Epithelial cell of proximal tubule (primary cell): ENCODE results near the gene UHRF1. TPM values are rescaled to one million over a fixed set of nuclear protein-coding genes. Genes with fewer than 3 reads are reported as not detected.

ENCODE experiments used
- DNase-seq: peaks from one replicate; pipeline ENCODE4 v3.0.0-alpha.2; 2011; ENCODE audit warnings: low read depth
- H3K4me3 ChIP-seq: 2 replicates; pipeline ENCODE4 v1.5.1; 2011; ENCODE audit warnings: low read depth, mild to moderate bottlenecking, low read length
- total RNA-seq: library from RNA; depleted of rRNA; stranded (reverse); fragments of >200 nt; gene quantifications from 2 replicates; pipeline ENCODE4 v1.2.3, GENCODE V29; 2015
- TF ChIP-seq, protein P1 (sequence below): conservative IDR thresholded peaks from 2 replicates; pipeline ENCODE4 v1.5.1; 2012; ENCODE audit warnings: low read depth, mild to moderate bottlenecking, low read length

The UHRF1 gene
- total RNA-seq, 1 donor from 2014 or later: 81.5 TPM

- DNase-seq: peak; percentile 94
- H3K4me3 ChIP-seq: peak overlapping the region; percentile 65
- TF ChIP-seq, protein P1, sequence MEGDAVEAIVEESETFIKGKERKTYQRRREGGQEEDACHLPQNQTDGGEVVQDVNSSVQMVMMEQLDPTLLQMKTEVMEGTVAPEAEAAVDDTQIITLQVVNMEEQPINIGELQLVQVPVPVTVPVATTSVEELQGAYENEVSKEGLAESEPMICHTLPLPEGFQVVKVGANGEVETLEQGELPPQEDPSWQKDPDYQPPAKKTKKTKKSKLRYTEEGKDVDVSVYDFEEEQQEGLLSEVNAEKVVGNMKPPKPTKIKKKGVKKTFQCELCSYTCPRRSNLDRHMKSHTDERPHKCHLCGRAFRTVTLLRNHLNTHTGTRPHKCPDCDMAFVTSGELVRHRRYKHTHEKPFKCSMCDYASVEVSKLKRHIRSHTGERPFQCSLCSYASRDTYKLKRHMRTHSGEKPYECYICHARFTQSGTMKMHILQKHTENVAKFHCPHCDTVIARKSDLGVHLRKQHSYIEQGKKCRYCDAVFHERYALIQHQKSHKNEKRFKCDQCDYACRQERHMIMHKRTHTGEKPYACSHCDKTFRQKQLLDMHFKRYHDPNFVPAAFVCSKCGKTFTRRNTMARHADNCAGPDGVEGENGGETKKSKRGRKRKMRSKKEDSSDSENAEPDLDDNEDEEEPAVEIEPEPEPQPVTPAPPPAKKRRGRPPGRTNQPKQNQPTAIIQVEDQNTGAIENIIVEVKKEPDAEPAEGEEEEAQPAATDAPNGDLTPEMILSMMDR: peak; percentile 74
These were observed 2.7 kb downstream of the UHRF1 start for GRCh38 chr19:4911786-4912672.

GRCh38 chr19:4913996-4914735 lies 4.9 kb downstream of the UHRF1 start:
- TF ChIP-seq, protein P1: no peak
- H3K4me3 ChIP-seq: no peak overlapping the region
- DNase-seq: no peak

DNA sequence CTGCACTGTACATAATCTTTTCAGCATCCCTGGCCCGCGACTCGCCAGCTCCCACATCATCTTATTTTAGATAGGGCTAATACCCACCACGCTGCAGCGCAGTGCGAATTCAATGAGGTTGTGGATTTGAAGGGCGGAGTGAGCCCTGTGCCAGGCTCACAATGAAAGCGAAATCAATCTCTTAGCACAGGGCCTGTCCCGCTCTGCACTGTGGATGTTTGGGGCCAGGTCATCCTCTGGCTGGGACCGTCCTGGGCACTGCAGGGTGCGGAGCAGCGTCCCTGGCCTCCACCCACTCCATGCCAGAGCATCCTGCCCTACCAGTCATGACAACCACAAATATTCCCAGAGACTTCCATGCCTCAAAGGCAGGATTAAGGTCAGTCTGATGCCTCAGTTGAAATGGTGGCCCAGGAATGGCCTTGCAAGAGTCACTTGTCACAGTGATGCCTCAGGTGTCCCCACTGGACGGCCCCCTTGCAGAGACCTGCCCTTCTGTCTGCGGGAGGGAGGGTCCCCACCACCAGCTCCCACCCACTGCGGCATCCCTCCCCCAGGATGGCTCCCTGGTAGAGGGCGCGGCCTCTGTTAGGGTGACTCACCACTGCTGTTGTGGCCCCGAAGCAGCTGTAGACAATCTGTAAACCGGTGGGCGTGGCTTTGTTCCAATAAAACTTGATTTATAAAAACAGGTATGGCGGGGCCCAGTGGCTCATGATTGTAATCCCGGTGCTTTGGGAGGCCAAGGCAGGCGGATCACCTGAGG lies 5.6 kb downstream of the UHRF1 start:
- peak overlapping the region; percentile 16 for H3K4me3 ChIP-seq
- TF ChIP-seq, protein P1: no peak
- DNase-seq: no peak

DNA sequence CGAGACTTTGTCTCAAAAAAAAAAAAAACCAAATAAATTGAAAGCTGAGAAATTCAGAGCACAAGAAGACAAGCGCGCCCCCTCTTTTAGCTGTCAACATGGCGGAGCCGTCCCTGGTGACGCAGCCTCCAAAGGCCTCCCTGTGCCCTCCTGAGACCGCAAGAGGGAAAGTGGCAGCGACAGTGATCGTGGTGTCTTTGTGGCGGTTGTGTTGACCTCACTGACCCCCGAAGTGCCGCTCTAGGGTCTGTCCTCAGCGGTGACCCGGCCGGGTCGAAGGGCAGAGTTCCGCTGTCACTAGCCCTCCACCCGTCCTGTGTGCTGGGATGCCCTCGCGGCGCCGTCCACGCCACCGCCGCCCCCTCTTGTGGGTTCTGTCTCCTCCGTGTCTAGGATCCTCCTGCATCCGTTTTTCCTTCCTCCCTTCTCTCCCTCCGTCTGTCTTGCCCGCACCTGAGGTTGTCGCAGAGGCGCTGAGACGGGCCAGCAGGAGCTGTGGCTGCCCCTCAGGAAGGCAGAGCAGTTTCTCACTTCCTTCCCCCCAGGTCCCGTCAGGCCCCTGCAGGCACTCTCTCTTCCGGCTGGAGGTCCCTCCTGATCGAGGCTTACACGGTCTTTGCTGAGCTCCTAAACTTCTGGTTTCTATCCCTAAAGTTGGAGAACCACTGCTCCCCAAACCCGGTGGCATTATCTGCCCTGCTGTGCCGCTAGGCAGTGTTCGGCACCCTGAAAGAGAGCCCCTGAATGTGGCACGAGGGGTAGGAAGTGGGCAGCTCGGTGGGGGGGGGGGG lies 7.2 kb downstream of the UHRF1 start:
- no peak overlapping the region for H3K4me3 ChIP-seq
- DNase-seq: no peak
- TF ChIP-seq, protein P1: no peak

GRCh38 chr19:4922530-4923275 lies 13.4 kb downstream of the UHRF1 start:
- DNase-seq: no peak

More at GRCh38 chr19:4922530-4923275, 13.4 kb downstream of the UHRF1 start:
- TF ChIP-seq, protein P1: no peak
- no peak overlapping the region for H3K4me3 ChIP-seq
